Progenitor cell of endocrine pancreas (in vitro differentiated cells): ENCODE data around the gene C2orf92. TPM values are rescaled to one million over a fixed set of nuclear protein-coding genes. Genes with fewer than 3 reads are reported as not detected.
"Not testable (repeated sequence)": the region's sequence is repeated elsewhere in the genome, so short reads cannot be mapped to it uniquely, and the experiment has no call there.

Source experiments
- DNase-seq: peaks from one replicate; pipeline ENCODE4 v3.0.0; 2021; ENCODE audit warnings: low spot score; ENCODE audit not compliant: unreplicated experiment
- H3K27ac Mint-ChIP-seq: 2 replicates; pipeline ENCODE4 v1.8.0; 2021; ENCODE audit warnings: mild to moderate bottlenecking, moderate library complexity, mixed read lengths
- H3K27me3 Mint-ChIP-seq: 2 replicates; pipeline ENCODE4 v1.8.0; 2021; ENCODE audit warnings: mixed read lengths
- H3K36me3 Mint-ChIP-seq: 2 replicates; pipeline ENCODE4 v1.8.0; 2022; ENCODE audit warnings: mixed read lengths; ENCODE audit not compliant: insufficient read depth
- H3K4me1 Mint-ChIP-seq: 2 replicates; pipeline ENCODE4 v1.8.0; 2021; ENCODE audit warnings: low read depth, mixed read lengths
- H3K4me3 Mint-ChIP-seq: 2 replicates; pipeline ENCODE4 v1.8.0; 2021; ENCODE audit warnings: low read depth, mild to moderate bottlenecking, moderate library complexity, mixed read lengths
- H3K9me3 Mint-ChIP-seq: 2 replicates; pipeline ENCODE4 v1.8.0; 2021; ENCODE audit warnings: low read depth, mixed read lengths
- total RNA-seq: library from RNA; stranded (reverse); gene quantifications from 2 replicates; pipeline ENCODE4 v1.2.1, GENCODE V29; 2021
- TF ChIP-seq, protein P1 (sequence below): fragments of 200-600 bp; sonication (generic); IDR thresholded peaks from one replicate; pipeline ENCODE4 v1.5.0; 2021; ENCODE audit warnings: antibody characterized with exemption, mild to moderate bottlenecking; ENCODE audit not compliant: unreplicated experiment

The C2orf92 gene
- total RNA-seq, 1 donor from 2014 or later, result 15.9 TPM

GRCh38 chr2:97708048-97708380 is 38.5 kb downstream of the C2orf92 start:
- peaks cover 20% of the 10 kb centered on the region for H3K4me1 Mint-ChIP-seq
- TF ChIP-seq, protein P1, sequence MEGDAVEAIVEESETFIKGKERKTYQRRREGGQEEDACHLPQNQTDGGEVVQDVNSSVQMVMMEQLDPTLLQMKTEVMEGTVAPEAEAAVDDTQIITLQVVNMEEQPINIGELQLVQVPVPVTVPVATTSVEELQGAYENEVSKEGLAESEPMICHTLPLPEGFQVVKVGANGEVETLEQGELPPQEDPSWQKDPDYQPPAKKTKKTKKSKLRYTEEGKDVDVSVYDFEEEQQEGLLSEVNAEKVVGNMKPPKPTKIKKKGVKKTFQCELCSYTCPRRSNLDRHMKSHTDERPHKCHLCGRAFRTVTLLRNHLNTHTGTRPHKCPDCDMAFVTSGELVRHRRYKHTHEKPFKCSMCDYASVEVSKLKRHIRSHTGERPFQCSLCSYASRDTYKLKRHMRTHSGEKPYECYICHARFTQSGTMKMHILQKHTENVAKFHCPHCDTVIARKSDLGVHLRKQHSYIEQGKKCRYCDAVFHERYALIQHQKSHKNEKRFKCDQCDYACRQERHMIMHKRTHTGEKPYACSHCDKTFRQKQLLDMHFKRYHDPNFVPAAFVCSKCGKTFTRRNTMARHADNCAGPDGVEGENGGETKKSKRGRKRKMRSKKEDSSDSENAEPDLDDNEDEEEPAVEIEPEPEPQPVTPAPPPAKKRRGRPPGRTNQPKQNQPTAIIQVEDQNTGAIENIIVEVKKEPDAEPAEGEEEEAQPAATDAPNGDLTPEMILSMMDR, result no peak
- DNase-seq, result no peak
- no peaks in the 10 kb centered on the region for H3K27me3 Mint-ChIP-seq
- no peaks in the 10 kb centered on the region for H3K9me3 Mint-ChIP-seq
- H3K36me3 Mint-ChIP-seq, result peaks cover 2% of the 10 kb centered on the region
- H3K4me3 Mint-ChIP-seq, result no peak overlapping the region
- H3K27ac Mint-ChIP-seq, result no peak overlapping the region

- H3K36me3 Mint-ChIP-seq, result peaks cover 2% of the 10 kb centered on the region
- DNase-seq, result no peak
- H3K27ac Mint-ChIP-seq, result no peak overlapping the region
- no peaks in the 10 kb centered on the region for H3K27me3 Mint-ChIP-seq
- TF ChIP-seq, protein P1, result no peak
- no peaks in the 10 kb centered on the region for H3K9me3 Mint-ChIP-seq
- peaks cover 25% of the 10 kb centered on the region for H3K4me1 Mint-ChIP-seq
- H3K4me3 Mint-ChIP-seq, result no peak overlapping the region
Measured at GRCh38 chr2:97708608-97709007, 39.1 kb downstream of the C2orf92 start.

DNA sequence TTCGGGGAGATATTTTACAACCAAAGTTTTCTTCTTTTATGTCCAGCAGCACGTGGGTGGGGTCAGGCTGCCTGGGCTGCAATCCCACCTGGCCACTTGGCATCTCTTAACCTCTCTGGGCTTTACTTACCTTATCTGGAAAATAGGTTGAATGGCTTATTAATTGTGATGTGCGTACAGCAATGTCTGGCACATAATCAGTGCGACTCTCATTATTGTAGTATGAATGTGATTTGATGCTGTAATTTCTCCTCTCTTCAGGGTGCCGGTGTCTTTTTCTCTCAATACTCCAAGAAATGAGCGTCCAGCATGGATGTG is 41.8 kb downstream of the C2orf92 start:
- H3K27ac Mint-ChIP-seq, result peak overlapping the region; percentile 51
- no peak for DNase-seq
- H3K27me3 Mint-ChIP-seq, result no peaks in the 10 kb centered on the region
- peaks cover 2% of the 10 kb centered on the region for H3K36me3 Mint-ChIP-seq
- TF ChIP-seq, protein P1, result no peak
- no peak overlapping the region for H3K4me3 Mint-ChIP-seq
- no peaks in the 10 kb centered on the region for H3K9me3 Mint-ChIP-seq
- H3K4me1 Mint-ChIP-seq, result peaks cover 32% of the 10 kb centered on the region

DNA sequence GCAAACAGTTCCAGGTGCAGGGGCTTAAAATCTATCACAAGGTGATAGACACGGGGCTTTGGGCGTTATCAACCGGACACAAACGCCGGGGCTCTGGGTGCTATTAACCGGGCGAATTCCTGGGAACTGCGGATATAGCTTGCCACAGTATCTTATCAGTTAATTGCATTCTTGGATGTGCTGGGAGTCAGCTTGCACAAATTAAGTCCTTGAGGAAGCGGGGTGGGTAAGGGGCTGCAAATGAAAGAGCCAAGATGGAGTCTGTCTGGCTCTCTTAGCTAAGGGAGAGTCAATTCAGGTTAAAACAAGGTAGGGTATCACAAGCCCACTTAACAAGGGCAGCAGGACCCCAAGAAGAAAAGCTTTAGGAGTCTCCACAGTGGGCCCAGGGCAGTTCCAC is 42.7 kb downstream of the C2orf92 start:
- not testable (repeated sequence) for H3K36me3 Mint-ChIP-seq, DNase-seq, H3K27me3 Mint-ChIP-seq, H3K9me3 Mint-ChIP-seq
- Mint-ChIP-seq H3K27ac (peak overlapping the region; percentile 51), H3K4me3 (peak overlapping the region; percentile 34), H3K4me1 (peaks cover 33% of the 10 kb centered on the region)

DNA sequence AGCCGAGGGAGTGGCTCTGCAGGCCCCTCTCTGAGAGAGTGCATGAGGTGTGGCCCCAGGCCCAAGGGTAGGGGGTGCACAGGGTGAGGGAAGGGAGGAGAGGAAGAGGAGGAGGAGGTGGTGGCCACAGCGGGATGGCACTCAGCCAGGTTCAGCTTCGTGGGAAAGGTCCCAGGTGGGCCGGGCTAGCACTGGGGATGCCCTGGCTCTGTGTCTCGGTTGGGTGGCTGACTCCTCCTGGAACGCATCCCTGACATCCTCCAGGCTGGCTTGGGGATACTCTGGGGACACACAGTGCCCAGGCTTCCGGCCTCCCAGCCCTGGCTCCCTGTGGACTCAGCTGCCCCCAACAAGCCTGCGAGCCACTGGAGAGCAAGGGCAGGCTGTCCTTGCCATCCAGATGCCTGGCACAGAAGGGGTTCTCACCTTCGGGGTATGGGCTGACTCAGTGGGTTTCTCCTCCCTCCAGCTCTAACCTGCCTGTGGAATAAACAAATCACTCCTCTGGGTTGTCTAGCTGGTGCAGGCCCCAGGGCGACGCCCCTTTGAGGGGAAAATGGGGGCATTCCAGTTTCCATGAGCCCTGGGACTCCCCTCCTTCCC is 43.3 kb downstream of the C2orf92 start:
- Mint-ChIP-seq H3K4me1 (peaks cover 37% of the 10 kb centered on the region), H3K9me3 (no peaks in the 10 kb centered on the region), H3K36me3 (peaks cover 2% of the 10 kb centered on the region), H3K27ac (peak overlapping the region; percentile 51), H3K27me3 (no peaks in the 10 kb centered on the region), H3K4me3 (no peak overlapping the region)
- DNase-seq, result no peak
- TF ChIP-seq, protein P1, result no peak

- H3K27ac Mint-ChIP-seq, result peak within 1 kb of the TSS; percentile 86
- TF ChIP-seq, protein P1, result no peak
- H3K36me3 Mint-ChIP-seq, result peaks cover 2% of the 10 kb centered on the region
- no peaks in the 10 kb centered on the region for H3K9me3 Mint-ChIP-seq
- H3K4me3 Mint-ChIP-seq, result peak within 1 kb of the TSS; percentile 34
- H3K4me1 Mint-ChIP-seq, result peaks cover 38% of the 10 kb centered on the region
- no peaks in the 10 kb centered on the region for H3K27me3 Mint-ChIP-seq
- no peak for DNase-seq
Measured at GRCh38 chr2:97713296-97714083, 44.0 kb downstream of the C2orf92 start, which contains the start of gene ZAP70. TSS of gene ZAP70 (plus strand) at chr2:97713576. CDS start at chr2:97724037, 10,461 bp downstream.
